NCI-H460 (cell line): ENCODE measurements around the gene IL1RL1. TPM values are rescaled to one million over a fixed set of nuclear protein-coding genes. Genes with fewer than 3 reads are reported as not detected.

ENCODE experiments used
- total RNA-seq: library from RNA; depleted of rRNA; stranded (reverse); fragments of >200 nt; shearing (Covaris generic); gene quantifications from 2 replicates; pipeline ENCODE4 v1.2.3, GENCODE V29; 2014; rRNA removed

IL1RL1 gene
- total RNA-seq, 1 experiment from 2014 or later = 4.5 TPM

Other genes starting within 250 kb of the IL1RL1 start
- 15.6 and 16.3 TPM in 2 replicates for gene IL1R1, start 168.8 kb upstream of the IL1RL1 start, total RNA-seq
- not detected in 2 replicates for gene IL1RL2, start 124.5 kb upstream of the IL1RL1 start, total RNA-seq
- gene IL18R1, start 44.2 kb downstream of the IL1RL1 start, total RNA-seq = 35.5 and 40.3 TPM in 2 replicates
- 1.2 and 1.3 TPM in 2 replicates for gene IL18RAP, start 111.6 kb downstream of the IL1RL1 start, total RNA-seq
- gene SLC9A4, start 161.7 kb downstream of the IL1RL1 start, total RNA-seq = not detected in 2 replicates